ENCODE measurements around the gene MILR1. TPM values are rescaled to one million over a fixed set of nuclear protein-coding genes. Genes with fewer than 3 reads are reported as not detected.

MILR1 gene
- 7.4 and 40.3 TPM in 2 replicates for total RNA-seq

GRCh38 chr17:64448665-64449512, at the start of gene MILR1:
TSS of gene MILR1 (plus strand) at chr17:64449115. CDS start at chr17:64449169, 54 bp downstream.

GRCh38 chr17:64496786-64497564, 48.1 kb downstream of the MILR1 start, which contains the start of gene POLG2:
TSS of gene POLG2 (minus strand) at chr17:64497054. CDS start at chr17:64496968, 86 bp downstream.

GRCh38 chr17:64506201-64506575, 57.3 kb downstream of the MILR1 start, which contains the start of gene DDX5:
TSS of gene DDX5 (minus strand) at chr17:64506289. CDS start at chr17:64506119, 170 bp downstream.

GRCh38 chr17:64506576-64507412, 57.9 kb downstream of the MILR1 start, which contains the start of gene CEP95:
TSS of gene CEP95 (plus strand) at chr17:64506977. CDS start at chr17:64507098, 121 bp downstream.

Small RNA genes lying within 50 kb of the gene (small RNA-seq; reads per million reads assigned to genes)
- not detected for gene ATP5MFP4
- not detected for gene MIR1273E

Other genes starting within 250 kb of the MILR1 start
- gene TEX2, start 185.9 kb upstream of the MILR1 start, total RNA-seq: 34.0 and 35.0 TPM in 2 replicates
- gene PECAM1, start 58.3 kb upstream of the MILR1 start, total RNA-seq: 605 and 645 TPM in 2 replicates
- 12.0 and 12.1 TPM in 2 replicates for gene POLG2, start 47.9 kb downstream of the MILR1 start, total RNA-seq
- gene DDX5, start 57.2 kb downstream of the MILR1 start, total RNA-seq: 535 and 615 TPM in 2 replicates
- gene CEP95, start 57.9 kb downstream of the MILR1 start, total RNA-seq: 23.3 and 30.5 TPM in 2 replicates
- 330 and 331 TPM in 2 replicates for gene SMURF2, start 213.2 kb downstream of the MILR1 start, total RNA-seq